Measurements from ENCODE around the gene EHD2.

The EHD2 gene

DNA sequence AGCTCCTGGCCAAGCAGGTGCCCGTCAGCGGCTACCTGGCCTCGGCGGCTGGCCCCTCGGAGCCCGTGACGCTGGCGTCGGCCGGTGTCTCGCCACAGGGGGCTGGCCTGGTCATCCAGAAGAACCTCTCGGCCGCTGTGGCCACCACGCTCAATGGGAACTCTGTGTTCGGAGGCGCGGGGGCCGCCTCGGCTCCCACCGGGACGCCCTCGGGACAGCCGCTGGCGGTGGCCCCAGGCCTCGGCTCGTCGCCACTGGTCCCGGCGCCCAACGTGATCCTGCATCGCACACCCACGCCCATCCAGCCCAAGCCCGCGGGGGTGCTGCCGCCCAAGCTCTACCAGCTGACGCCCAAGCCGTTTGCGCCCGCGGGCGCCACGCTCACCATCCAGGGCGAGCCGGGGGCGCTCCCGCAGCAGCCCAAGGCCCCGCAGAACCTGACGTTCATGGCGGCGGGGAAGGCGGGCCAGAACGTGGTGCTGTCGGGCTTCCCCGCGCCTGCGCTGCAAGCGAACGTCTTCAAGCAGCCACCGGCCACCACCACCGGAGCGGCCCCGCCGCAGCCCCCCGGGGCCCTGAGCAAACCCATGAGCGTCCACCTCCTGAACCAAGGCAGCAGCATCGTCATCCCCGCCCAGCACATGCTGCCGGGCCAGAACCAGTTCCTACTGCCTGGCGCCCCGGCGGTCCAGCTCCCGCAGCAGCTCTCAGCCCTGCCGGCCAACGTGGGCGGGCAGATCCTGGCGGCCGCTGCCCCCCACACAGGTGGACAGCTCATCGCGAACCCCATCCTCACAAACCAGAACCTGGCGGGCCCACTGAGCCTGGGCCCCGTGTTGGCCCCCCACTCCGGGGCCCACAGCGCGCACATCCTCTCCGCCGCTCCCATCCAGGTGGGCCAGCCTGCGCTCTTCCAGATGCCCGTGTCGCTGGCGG is 33.0 kb upstream of the EHD2 start:
- in situ Hi-C loops (cut with MboI; ENCODE audit: low sequenced_read_pairs, unreplicated experiment): no loop called here
- TF ChIP-seq, protein P1, sequence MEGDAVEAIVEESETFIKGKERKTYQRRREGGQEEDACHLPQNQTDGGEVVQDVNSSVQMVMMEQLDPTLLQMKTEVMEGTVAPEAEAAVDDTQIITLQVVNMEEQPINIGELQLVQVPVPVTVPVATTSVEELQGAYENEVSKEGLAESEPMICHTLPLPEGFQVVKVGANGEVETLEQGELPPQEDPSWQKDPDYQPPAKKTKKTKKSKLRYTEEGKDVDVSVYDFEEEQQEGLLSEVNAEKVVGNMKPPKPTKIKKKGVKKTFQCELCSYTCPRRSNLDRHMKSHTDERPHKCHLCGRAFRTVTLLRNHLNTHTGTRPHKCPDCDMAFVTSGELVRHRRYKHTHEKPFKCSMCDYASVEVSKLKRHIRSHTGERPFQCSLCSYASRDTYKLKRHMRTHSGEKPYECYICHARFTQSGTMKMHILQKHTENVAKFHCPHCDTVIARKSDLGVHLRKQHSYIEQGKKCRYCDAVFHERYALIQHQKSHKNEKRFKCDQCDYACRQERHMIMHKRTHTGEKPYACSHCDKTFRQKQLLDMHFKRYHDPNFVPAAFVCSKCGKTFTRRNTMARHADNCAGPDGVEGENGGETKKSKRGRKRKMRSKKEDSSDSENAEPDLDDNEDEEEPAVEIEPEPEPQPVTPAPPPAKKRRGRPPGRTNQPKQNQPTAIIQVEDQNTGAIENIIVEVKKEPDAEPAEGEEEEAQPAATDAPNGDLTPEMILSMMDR (IDR thresholded peaks at IDR 0.05; ENCODE audit: borderline replicate concordance, control extremely low read depth, extremely low read depth, insufficient read depth, missing control alignments): no peak
- no peak for DNase-seq (ENCODE audit: low spot score)

DNA sequence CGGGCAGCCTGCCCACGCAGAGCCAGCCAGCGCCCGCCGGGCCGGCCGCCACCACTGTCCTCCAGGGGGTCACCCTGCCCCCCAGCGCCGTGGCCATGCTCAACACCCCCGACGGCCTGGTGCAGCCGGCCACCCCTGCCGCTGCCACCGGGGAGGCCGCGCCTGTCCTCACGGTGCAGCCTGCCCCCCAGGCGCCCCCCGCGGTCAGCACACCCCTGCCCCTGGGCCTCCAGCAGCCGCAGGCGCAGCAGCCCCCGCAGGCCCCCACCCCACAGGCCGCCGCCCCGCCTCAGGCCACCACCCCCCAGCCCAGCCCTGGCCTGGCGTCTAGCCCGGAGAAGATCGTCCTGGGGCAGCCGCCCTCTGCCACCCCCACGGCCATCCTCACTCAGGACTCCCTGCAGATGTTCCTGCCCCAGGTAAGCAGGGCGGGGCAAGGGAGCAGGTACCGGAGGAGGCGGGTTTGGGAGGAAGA is 32.3 kb upstream of the EHD2 start:
- in situ Hi-C loops (cut with MboI; ENCODE audit: low sequenced_read_pairs, unreplicated experiment): no loop called here
- TF ChIP-seq, protein P1 (IDR thresholded peaks at IDR 0.05; ENCODE audit: borderline replicate concordance, control extremely low read depth, extremely low read depth, insufficient read depth, missing control alignments): no peak
- DNase-seq (ENCODE audit: low spot score): no peak

DNA sequence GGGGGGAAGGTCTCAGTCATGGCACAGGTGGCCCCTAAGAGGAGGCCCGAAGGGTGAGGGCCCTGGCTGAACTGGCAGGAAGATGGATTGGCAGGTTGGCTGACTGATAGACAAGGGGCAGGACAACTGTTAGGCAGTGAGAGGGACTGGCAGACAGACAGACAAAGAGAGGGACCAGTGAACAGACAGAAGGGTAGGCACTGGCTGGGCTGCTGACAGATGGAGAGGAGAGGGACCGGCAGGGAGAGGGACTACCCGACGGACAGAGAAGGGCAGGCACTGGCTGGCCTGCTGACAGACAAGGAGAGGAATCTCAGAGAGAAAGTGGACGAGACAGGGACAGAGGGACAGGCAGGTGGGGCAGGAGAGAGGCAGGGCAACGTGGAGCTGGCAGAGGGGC is 31.8 kb upstream of the EHD2 start:
- DNase-seq (ENCODE audit: low spot score): no peak
- TF ChIP-seq, protein P1 (IDR thresholded peaks at IDR 0.05; ENCODE audit: borderline replicate concordance, control extremely low read depth, extremely low read depth, insufficient read depth, missing control alignments): no peak
- in situ Hi-C loops (cut with MboI; ENCODE audit: low sequenced_read_pairs, unreplicated experiment): no loop called here

DNA sequence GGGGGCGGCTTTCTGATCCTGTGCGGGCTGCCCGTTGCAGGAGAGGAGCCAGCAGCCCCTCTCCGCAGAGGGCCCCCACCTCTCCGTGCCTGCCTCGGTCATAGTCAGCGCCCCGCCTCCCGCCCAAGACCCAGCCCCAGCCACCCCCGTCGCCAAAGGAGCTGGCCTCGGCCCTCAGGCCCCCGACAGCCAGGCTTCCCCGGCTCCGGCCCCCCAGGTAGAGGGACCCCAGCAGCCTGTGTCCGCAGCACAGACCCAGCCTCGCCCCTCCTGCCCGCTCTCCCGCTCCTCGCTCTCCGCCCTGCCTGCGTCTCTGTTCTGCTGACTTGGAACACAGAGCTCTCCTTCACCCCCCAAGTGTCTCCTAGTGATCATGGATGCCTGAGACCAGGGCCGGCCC is 31.3 kb upstream of the EHD2 start:
- DNase-seq (ENCODE audit: low spot score): no peak
- in situ Hi-C loops (cut with MboI; ENCODE audit: low sequenced_read_pairs, unreplicated experiment): no loop called here
- TF ChIP-seq, protein P1 (IDR thresholded peaks at IDR 0.05; ENCODE audit: borderline replicate concordance, control extremely low read depth, extremely low read depth, insufficient read depth, missing control alignments): no peak

DNA sequence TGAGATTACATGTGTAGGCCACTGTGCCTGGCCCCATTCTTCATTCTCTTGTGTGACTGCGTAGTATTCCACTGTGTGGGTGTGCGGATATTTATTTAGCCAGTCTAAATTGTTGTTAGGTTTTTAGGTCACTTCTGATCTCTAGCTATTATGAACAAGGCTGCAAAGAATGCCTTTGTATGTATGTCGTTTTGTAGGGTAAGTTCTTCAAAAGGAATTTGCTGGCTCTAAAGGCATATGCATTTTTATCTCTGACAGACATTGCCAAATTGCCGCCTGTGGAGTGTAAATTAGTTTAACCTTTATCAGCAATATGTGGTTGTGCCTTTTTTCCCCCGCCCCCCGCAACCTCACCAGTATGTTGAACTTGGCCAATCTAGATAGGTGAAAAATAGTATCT is 30.3 kb upstream of the EHD2 start:
- TF ChIP-seq, protein P1 (IDR thresholded peaks at IDR 0.05; ENCODE audit: borderline replicate concordance, control extremely low read depth, extremely low read depth, insufficient read depth, missing control alignments): no peak
- in situ Hi-C loops (cut with MboI; ENCODE audit: low sequenced_read_pairs, unreplicated experiment): no loop called here
- DNase-seq (ENCODE audit: low spot score): no peak

DNA sequence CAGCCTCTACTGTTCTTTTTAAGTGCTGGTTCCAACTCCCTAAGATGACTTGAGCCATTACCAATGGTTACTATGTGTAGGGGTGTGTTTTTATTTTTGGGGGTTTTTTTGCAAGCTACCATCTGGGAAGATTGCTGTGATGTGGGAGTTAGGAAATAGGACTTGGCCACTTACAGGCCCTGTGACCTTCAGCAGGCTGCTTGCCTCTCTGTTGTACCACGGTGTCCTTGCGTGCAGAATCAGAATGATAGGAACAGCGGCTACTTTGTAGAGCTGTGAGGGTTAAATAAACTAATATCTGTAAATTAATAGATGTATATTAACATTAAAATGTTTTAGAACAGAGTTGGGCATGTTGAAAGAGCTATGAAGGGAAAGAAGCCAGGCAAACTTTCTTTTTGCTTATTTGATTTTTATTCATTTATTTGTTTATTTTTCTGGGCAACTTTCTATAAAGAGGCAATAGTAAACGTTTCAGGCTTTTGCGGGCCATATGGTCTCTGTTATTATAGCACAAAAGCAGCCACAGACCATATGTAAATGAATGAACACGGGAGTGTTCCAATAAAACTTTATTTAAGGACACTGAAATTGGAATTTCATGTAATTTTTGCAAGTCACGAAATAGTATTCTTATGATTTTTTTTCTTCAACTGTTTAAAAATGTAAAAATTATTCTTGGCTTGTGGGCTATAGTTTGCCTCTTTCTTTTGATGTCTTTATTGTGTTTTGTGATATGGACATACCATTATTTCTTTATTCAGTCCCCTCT is 26.4 kb upstream of the EHD2 start:
- TF ChIP-seq, protein P1 (IDR thresholded peaks at IDR 0.05; ENCODE audit: borderline replicate concordance, control extremely low read depth, extremely low read depth, insufficient read depth, missing control alignments): no peak
- in situ Hi-C loops (cut with MboI; ENCODE audit: low sequenced_read_pairs, unreplicated experiment): no loop called here
- no peak for DNase-seq (ENCODE audit: low spot score)

Measured in GM13976 (cell line).